Bronchial epithelial cell (primary cell): ENCODE measurements around the gene ARPP21. TPM values are rescaled to one million over a fixed set of nuclear protein-coding genes. Genes with fewer than 3 reads are reported as not detected.

ENCODE experiments used
- DNase-seq: peaks from one replicate; pipeline ENCODE4 v3.0.0-alpha.2; 2010; ENCODE audit warnings: low read depth
- FAIRE-seq: peaks from 2 replicates; lab custom pipeline; 2011; peaks lifted over from hg19 to GRCh38; lab: Jason Lieb, UNC
- H3K27me3 ChIP-seq: 2 replicates; pipeline ENCODE4 v1.5.1; 2011; ENCODE audit warnings: low read length; ENCODE audit not compliant: control insufficient read depth, insufficient read depth
- H3K36me3 ChIP-seq: 2 replicates; pipeline ENCODE4 v1.5.1; 2011; ENCODE audit warnings: low read length; ENCODE audit not compliant: control insufficient read depth, insufficient read depth
- H3K4me3 ChIP-seq: 2 replicates; pipeline ENCODE4 v1.5.1; 2011; ENCODE audit warnings: mild to moderate bottlenecking, low read depth, low read length, control low read depth
- total RNA-seq: library from RNA; depleted of rRNA; stranded (reverse); fragments of >200 nt; gene quantifications from 2 replicates; pipeline ENCODE4 v1.2.1, GENCODE V29; 2014
- TF ChIP-seq, protein P1 (sequence below): IDR thresholded peaks from 2 replicates; pipeline ENCODE4 v1.5.1; 2011; ENCODE audit warnings: mild to moderate bottlenecking, moderate library complexity, low read length, control low read depth, inconsistent platforms; ENCODE audit not compliant: insufficient read depth, severe bottlenecking

The ARPP21 gene
- not detected in 2 replicates for total RNA-seq

DNA sequence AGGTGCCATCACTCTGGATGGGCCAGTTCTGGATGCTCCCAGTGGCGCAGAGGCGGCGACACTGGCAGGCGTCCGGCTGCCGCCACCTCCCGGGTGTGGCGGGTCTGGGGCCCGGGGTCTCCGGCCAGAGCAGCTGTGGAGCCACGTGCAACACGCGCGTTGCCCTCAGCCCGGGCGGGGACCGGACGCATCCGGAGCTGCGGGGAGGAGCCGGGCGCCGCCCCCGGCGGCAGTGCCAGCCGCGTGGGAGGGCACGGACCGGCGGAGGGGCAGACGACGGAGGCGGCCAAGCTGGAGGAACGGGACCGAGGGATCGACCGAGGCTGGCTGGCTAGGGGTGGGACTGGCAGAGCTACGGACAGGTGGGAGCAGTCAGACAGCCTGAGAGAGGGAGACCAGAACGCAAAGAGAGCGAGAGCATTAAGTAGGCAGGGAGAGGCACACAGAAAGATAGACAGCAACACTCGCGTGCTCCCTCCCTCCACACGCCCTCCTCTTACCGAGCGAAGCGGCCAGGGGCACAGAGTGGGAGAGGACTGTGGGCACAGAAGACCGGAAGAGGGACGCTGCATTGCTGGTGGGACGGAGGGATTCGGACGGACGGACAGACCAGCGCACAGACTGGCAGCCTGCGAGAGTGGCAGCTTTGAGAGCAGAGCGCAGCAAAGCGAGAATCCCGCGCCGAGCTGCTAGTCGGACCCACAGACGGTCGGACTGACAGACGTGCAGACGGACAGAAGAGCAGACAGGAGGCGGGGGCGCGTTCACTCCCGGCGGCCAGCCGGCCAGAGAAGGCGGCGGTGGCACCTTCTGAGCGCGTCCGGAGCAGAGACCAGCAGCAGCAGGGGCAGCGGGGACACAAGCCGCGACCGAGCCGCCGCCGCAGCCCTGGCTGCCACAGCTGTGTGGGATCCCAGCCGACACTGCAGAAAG is at the start of gene ARPP21:
TSS of gene ARPP21 (plus strand) at position 272 of the 933 bp plus-strand sequence. CDS start 42,227 bp downstream, outside the sequence.
- Histone ChIP-seq H3K36me3 (no peaks in the 10 kb centered on the region), H3K27me3 (peaks cover 8% of the 10 kb centered on the region), H3K4me3 (no peak within 1 kb of the TSS)
- TF ChIP-seq, protein P1, sequence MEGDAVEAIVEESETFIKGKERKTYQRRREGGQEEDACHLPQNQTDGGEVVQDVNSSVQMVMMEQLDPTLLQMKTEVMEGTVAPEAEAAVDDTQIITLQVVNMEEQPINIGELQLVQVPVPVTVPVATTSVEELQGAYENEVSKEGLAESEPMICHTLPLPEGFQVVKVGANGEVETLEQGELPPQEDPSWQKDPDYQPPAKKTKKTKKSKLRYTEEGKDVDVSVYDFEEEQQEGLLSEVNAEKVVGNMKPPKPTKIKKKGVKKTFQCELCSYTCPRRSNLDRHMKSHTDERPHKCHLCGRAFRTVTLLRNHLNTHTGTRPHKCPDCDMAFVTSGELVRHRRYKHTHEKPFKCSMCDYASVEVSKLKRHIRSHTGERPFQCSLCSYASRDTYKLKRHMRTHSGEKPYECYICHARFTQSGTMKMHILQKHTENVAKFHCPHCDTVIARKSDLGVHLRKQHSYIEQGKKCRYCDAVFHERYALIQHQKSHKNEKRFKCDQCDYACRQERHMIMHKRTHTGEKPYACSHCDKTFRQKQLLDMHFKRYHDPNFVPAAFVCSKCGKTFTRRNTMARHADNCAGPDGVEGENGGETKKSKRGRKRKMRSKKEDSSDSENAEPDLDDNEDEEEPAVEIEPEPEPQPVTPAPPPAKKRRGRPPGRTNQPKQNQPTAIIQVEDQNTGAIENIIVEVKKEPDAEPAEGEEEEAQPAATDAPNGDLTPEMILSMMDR: no peak
- FAIRE-seq: no peak
- DNase-seq: no peak

DNA sequence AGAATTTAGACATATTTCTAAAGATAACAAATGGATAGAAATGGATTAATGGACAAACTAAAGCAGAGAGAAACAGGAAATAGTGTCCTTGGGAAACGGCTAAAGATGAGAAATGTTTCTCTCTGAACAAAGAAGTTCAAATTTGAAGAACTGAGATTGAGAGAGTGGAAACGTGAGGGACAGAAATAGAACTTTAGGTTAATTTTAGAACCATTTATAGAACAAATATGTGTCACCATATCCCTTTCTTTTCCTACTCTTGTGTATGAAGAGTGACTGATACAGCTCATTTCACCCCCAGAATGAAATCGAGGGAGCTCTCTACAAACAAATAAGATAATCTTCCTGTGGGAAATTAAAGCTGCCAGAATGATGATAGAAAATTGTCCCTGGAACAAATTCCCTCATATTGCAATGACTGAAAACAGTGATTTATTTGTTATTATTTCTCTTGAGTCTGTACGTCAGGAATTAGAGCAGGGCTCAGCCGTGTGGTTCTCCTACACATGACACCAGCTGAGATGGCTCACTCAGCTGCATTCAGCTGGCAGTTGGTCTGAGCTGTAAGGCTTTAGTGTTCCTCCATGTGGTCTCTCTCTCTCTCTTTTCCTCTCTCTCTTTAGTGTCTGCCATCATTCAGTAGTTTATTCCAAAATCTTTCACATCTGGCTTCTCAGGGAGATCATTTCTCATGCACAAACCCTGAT is 46.6 kb upstream of the ARPP21 start:
- Histone ChIP-seq H3K4me3 (no peak overlapping the region), H3K27me3 (no peaks in the 10 kb centered on the region), H3K36me3 (no peaks in the 10 kb centered on the region)
- DNase-seq (no peak), FAIRE-seq (no peak)
- TF ChIP-seq, protein P1: no peak

DNA sequence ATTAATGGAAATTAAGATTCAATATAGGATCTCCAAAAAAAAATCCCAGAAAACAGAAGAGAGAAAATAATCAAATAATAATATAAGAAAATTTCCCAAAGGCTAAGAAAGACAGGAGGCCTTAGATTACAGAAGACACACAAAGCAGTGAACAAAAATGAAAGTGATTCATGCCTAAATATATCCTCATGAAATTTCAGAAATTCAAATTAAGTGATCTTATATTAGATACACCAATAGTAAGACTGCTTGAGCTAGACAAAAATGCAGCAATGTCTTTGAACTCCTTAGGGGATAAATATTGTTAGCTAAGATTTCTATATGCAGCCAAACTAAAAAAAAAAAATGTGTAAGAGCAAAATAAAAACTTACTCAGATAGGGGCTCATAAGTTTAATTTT is 44.6 kb upstream of the ARPP21 start:
- DNase-seq (no peak), FAIRE-seq (no peak)
- no peaks in the 10 kb centered on the region for H3K36me3 ChIP-seq
- no peaks in the 10 kb centered on the region for H3K27me3 ChIP-seq
- TF ChIP-seq, protein P1: no peak
- H3K4me3 ChIP-seq: no peak overlapping the region

DNA sequence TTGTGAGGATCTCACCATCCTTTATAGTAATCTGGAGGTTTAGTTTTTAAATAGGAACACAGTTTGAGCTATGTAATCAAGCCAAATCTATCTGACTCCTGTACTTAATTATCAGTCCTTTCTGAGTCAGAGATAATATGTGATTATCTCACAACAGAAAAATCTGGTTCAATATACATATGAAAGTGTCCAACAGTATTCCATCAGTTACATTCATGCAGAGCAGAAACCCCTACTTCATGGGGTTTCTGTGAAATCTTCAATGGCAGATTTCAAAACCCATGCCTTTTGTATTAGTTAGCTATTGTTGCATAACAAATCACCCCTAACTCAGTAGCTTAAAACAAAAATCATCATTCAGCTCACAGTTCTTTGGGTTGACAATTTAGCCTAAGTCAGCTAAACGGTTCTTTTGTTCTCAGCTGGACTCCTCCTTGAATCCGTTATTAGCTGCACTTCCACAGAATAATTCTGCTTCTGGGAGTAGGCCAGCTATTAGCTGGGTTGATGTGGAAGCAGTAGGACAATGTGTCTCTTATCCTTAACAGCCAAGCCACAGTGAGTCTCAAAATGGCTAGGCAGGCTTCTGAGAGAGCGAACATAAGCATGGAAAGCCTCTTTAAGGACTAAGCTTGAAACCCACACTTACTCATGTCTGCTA is 42.9 kb upstream of the ARPP21 start:
- DNase-seq: no peak
- Histone ChIP-seq H3K4me3 (no peak overlapping the region), H3K27me3 (peaks cover 2% of the 10 kb centered on the region), H3K36me3 (no peaks in the 10 kb centered on the region)
- FAIRE-seq: no peak
- TF ChIP-seq, protein P1: no peak

DNA sequence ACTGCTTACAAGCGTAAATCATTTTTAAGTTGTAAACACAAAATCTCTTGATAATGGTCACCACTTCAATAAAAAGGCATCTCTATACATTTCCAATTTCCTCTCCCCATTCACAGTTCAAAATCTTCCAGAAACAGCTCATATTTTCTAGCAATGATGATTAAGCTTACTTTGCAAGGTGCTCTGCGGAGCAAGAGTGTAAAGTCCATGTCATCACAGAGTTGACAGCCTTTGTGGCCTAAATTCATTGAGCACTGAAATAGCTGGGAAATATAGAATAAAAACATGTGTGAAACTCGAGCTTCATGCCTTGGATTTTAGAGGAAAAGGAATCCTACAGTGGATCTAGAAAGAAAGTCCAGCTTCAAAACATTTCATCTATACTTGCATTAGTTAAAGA is 41.8 kb upstream of the ARPP21 start:
- H3K27me3 ChIP-seq: peaks cover 2% of the 10 kb centered on the region
- H3K36me3 ChIP-seq: no peaks in the 10 kb centered on the region
- DNase-seq: no peak
- TF ChIP-seq, protein P1: no peak
- no peak for FAIRE-seq
- H3K4me3 ChIP-seq: no peak overlapping the region
